H1 (cell line): Measurements from ENCODE around the gene NDST4. TPM values are rescaled to one million over a fixed set of nuclear protein-coding genes. Genes with fewer than 3 reads are reported as not detected.

ENCODE experiments used
- CTCF ChIA-PET: fragments of 300-600 bp; sonication (Branson Sonifier 250); formaldehyde crosslinking; loops from one replicate; lab custom pipeline; 2021; ENCODE audit not compliant: partially characterized antibody; lab: Charles Lee
- POLR2A ChIA-PET: fragments of 300-600 bp; sonication (Branson Sonifier 250); formaldehyde crosslinking; loops from one replicate; lab custom pipeline; 2021; ENCODE audit warnings: inconsistent platforms; ENCODE audit not compliant: partially characterized antibody; lab: Charles Lee
- DNase-seq, 2 experiments: peaks; one replicate each; pipeline versions ENCODE4 v3.0.0 to v3.0.0-alpha.2; 2010 to 2022; ENCODE audit warnings: low spot score in 2 of 2, low read depth in 1 of 2, mixed read lengths in 1 of 2
- FAIRE-seq: peaks from 2 replicates; lab custom pipeline; 2011; peaks lifted over from hg19 to GRCh38; lab: Jason Lieb, UNC
- H2AFZ ChIP-seq: 2 replicates; pipeline ENCODE4 v1.8.1; 2012; ENCODE audit warnings: low read length, inconsistent platforms
- H2AK5ac ChIP-seq: 2 replicates; pipeline ENCODE4 v1.6.1; 2013; ENCODE audit warnings: low read depth, low read length
- H2BK120ac ChIP-seq: replicated peaks from 2 replicates; pipeline ENCODE3; 2013; ENCODE audit warnings: low read depth, low read length, inconsistent platforms
- H2BK12ac ChIP-seq: 2 replicates; pipeline ENCODE4 v1.6.1; 2013; ENCODE audit warnings: low read depth, low read length
- H2BK15ac ChIP-seq: 2 replicates; pipeline ENCODE4 v1.6.1; 2013; ENCODE audit warnings: low read length
- H2BK20ac ChIP-seq: 2 replicates; pipeline ENCODE4 v1.6.1; 2013; ENCODE audit warnings: low read length
- H2BK5ac ChIP-seq: 2 replicates; pipeline ENCODE4 v1.6.1; 2013; ENCODE audit warnings: low read depth, low read length
- H3K14ac ChIP-seq: 2 replicates; pipeline ENCODE4 v1.6.1; 2013; ENCODE audit warnings: inconsistent platforms; ENCODE audit not compliant: insufficient read length
- H3K18ac ChIP-seq: 2 replicates; pipeline ENCODE4 v1.6.1; 2013; ENCODE audit warnings: low read length; ENCODE audit errors: extremely low read depth
- H3K23ac ChIP-seq: 2 replicates; pipeline ENCODE4 v1.6.1; 2013; ENCODE audit warnings: inconsistent platforms; ENCODE audit not compliant: insufficient read length
- H3K23me2 ChIP-seq: 2 replicates; pipeline ENCODE4 v1.6.1; 2013; ENCODE audit warnings: low read depth, low read length
- H3K27ac ChIP-seq: 2 replicates; pipeline ENCODE4 v1.6.1; 2011; ENCODE audit warnings: low read depth, low read length, inconsistent platforms
- H3K27me3 ChIP-seq, 4 experiments: replicated peaks in 1 of 4; 1 replicate in 1 of 4; 2 replicates in 3 of 4; pipeline versions ENCODE4 v1.6.1 to v1.8.1; 2011 to 2013; ENCODE audit warnings: low read length in 3 of 4, mild to moderate bottlenecking in 3 of 4, inconsistent platforms in 2 of 4, mixed read lengths in 2 of 4, moderate library complexity in 1 of 4; ENCODE audit not compliant: control insufficient read depth in 3 of 4, insufficient read depth in 3 of 4; ENCODE audit errors: extremely low read depth in 1 of 4
- H3K36me3 ChIP-seq, 4 experiments: 2 replicates each; pipeline versions ENCODE4 v1.6.1 to v1.8.1; 2011 to 2013; ENCODE audit warnings: mild to moderate bottlenecking in 4 of 4, low read length in 3 of 4, moderate library complexity in 2 of 4, control low read depth in 1 of 4, inconsistent platforms in 1 of 4; ENCODE audit not compliant: insufficient read depth in 4 of 4, control insufficient read depth in 2 of 4
- H3K4ac ChIP-seq: replicated peaks from 2 replicates; pipeline ENCODE3; 2013; ENCODE audit warnings: low read length, low read depth, mixed read lengths, inconsistent platforms; ENCODE audit not compliant: insufficient read length
- H3K4me1 ChIP-seq, 4 experiments: replicated peaks in 1 of 4; 1 replicate in 1 of 4; 2 replicates in 3 of 4; pipeline versions ENCODE4 v1.6.1 to v1.8.1; 2011 to 2013; ENCODE audit warnings: low read length in 3 of 4, inconsistent platforms in 2 of 4, mixed read lengths in 1 of 4; ENCODE audit not compliant: insufficient read depth in 4 of 4, control insufficient read depth in 3 of 4
- H3K4me2 ChIP-seq, 2 experiments: 2 replicates each; pipeline versions ENCODE4 v1.6.1 to v1.8.1; 2011 to 2013; ENCODE audit warnings: low read depth in 2 of 2, low read length in 2 of 2, control low read depth in 1 of 2, inconsistent platforms in 1 of 2, mild to moderate bottlenecking in 1 of 2; ENCODE audit not compliant: insufficient read depth in 1 of 2
- H3K4me3 ChIP-seq, 4 experiments: fragments of 200-600, 300-600 bp in 1 of 4; sonication (generic), shearing (Covaris generic), sonication (Bioruptor Twin) in 1 of 4; 2 replicates each; pipeline versions ENCODE4 v1.5.1 to v1.8.1; 2011 to 2016; ENCODE audit warnings: low read length in 4 of 4, low read depth in 3 of 4, control low read depth in 2 of 4, inconsistent platforms in 2 of 4, mild to moderate bottlenecking in 2 of 4, mixed read lengths in 1 of 4, moderate library complexity in 1 of 4; ENCODE audit not compliant: insufficient read depth in 2 of 4; ENCODE audit errors: extremely low read depth in 1 of 4
- H3K56ac ChIP-seq: replicated peaks from 2 replicates; pipeline ENCODE3; 2013; ENCODE audit warnings: low read depth, mild to moderate bottlenecking, mixed read lengths, low read length, inconsistent platforms; ENCODE audit not compliant: insufficient read length
- H3K79me1 ChIP-seq: 2 replicates; pipeline ENCODE4 v1.6.1; 2013; ENCODE audit warnings: low read depth, low read length, control low read depth
- H3K79me2 ChIP-seq, 2 experiments: 2 replicates each; pipeline versions ENCODE4 v1.6.1 to v1.8.1; 2012 to 2013; ENCODE audit warnings: low read length in 2 of 2, mild to moderate bottlenecking in 2 of 2, inconsistent platforms in 1 of 2; ENCODE audit not compliant: insufficient read depth in 2 of 2, control insufficient read depth in 1 of 2
- H3K9ac ChIP-seq, 4 experiments: replicated peaks in 1 of 4; 1 replicate in 1 of 4; 2 replicates in 3 of 4; pipeline versions ENCODE4 v1.6.1 to v1.8.1; 2011 to 2013; ENCODE audit warnings: low read depth in 3 of 4, low read length in 3 of 4, control low read depth in 2 of 4, mild to moderate bottlenecking in 2 of 4, moderate library complexity in 2 of 4, inconsistent platforms in 1 of 4; ENCODE audit errors: extremely low read depth in 1 of 4
- H3K9me3 ChIP-seq, 2 experiments: 2 replicates each; pipeline versions ENCODE4 v1.6.1 to v1.8.1; 2012 to 2013; ENCODE audit warnings: mild to moderate bottlenecking in 2 of 2, moderate library complexity in 2 of 2, control low read depth in 1 of 2, inconsistent platforms in 1 of 2, low read depth in 1 of 2, low read length in 1 of 2, mixed read lengths in 1 of 2; ENCODE audit not compliant: insufficient read depth in 2 of 2
- H4K20me1 ChIP-seq, 2 experiments: replicated peaks in 1 of 2; 2 replicates each; pipeline versions ENCODE3 to v1.8.1; 2011 to 2013; ENCODE audit warnings: inconsistent platforms in 2 of 2, low read length in 2 of 2, mild to moderate bottlenecking in 1 of 2; ENCODE audit not compliant: insufficient read depth in 2 of 2, control insufficient read depth in 1 of 2
- H4K5ac ChIP-seq: 2 replicates; pipeline ENCODE4 v1.6.1; 2013; ENCODE audit warnings: low read length, low read depth, mixed read lengths, inconsistent platforms; ENCODE audit not compliant: insufficient read length
- H4K8ac ChIP-seq: 2 replicates; pipeline ENCODE4 v1.8.0; 2013; ENCODE audit warnings: mild to moderate bottlenecking, moderate library complexity, low read length, inconsistent platforms; ENCODE audit not compliant: insufficient read depth; ENCODE audit errors: extremely low read depth
- H4K91ac ChIP-seq: replicated peaks from 2 replicates; pipeline ENCODE3; 2013; ENCODE audit warnings: low read length, mixed read lengths, inconsistent platforms; ENCODE audit not compliant: insufficient read length
- CBX8 ChIP-seq: fragments of 300-800, 300-1000 bp; sonication (generic); IDR thresholded peaks from 2 replicates; pipeline ENCODE4 v1.7.1; 2016; ENCODE audit warnings: low read depth, low read length, borderline replicate concordance
- CREB1 ChIP-seq: IDR thresholded peaks from 2 replicates; pipeline ENCODE4 v1.6.1; 2012; ENCODE audit warnings: inconsistent platforms
- E2F6 ChIP-seq: IDR thresholded peaks from 2 replicates; pipeline ENCODE4 v1.6.1; 2012; ENCODE audit warnings: inconsistent platforms
- HDAC2 ChIP-seq, 2 experiments: fragments of 300-600 bp in 1 of 2; sonication (generic) in 1 of 2; IDR thresholded peaks; 2 replicates each; pipeline ENCODE4 v1.6.1; 2011 to 2012; ENCODE audit warnings: low read depth in 2 of 2, low read length in 2 of 2, mild to moderate bottlenecking in 2 of 2, moderate library complexity in 2 of 2, borderline replicate concordance in 1 of 2, inconsistent platforms in 1 of 2
- RNF2 ChIP-seq: fragments of 200-900, 300-1000 bp; sonication (generic); IDR thresholded peaks from 2 replicates; pipeline ENCODE4 v1.7.1; 2016; ENCODE audit warnings: borderline replicate concordance, low read depth, mild to moderate bottlenecking, antibody characterized with exemption, low read length; ENCODE audit not compliant: poor library complexity, severe bottlenecking; ENCODE audit errors: missing control alignments
- SP1 ChIP-seq: IDR thresholded peaks from 2 replicates; pipeline ENCODE4 v1.6.1; 2011; ENCODE audit warnings: low read depth, low read length
- SP4 ChIP-seq: IDR thresholded peaks from 2 replicates; pipeline ENCODE4 v1.6.1; 2012; ENCODE audit warnings: low read length, inconsistent platforms
- WGBS, 2 experiments: shearing (Covaris generic) in 1 of 2; methylation state at CpG; one replicate each; pipeline versions ENCODE4 v1.1.6 to v1.1.7; 2013 to 2015; ENCODE audit warnings: low lambda C conversion rate in 2 of 2, mixed read lengths in 2 of 2, inconsistent platforms in 1 of 2, low coverage in 1 of 2, missing lambda C conversion rate in 1 of 2; ENCODE audit not compliant: insufficient replicate concordance in 2 of 2, insufficient coverage in 1 of 2, insufficient read length in 1 of 2; ENCODE audit errors: extremely low coverage in 1 of 2, missing lambda C conversion rate in 1 of 2; 5-methylcytosine and 5-hydroxymethylcytosine counted together
- polyA plus RNA-seq, 7 experiments: library from polyadenylated mRNA; depleted of rRNA in 3 of 7; stranded (reverse) in 5 of 7; unstranded in 2 of 7; fragments of >200 nt in 5 of 7; fragments of 200-250 nt in 2 of 7; gene quantifications; 1 replicate in 5 of 7; 2 replicates in 1 of 7; 4 replicates in 1 of 7; pipeline versions ENCODE4 v1.2.1 to v1.2.3, GENCODE V29; 2011 to 2013; ENCODE audit warnings: missing spikeins in 2 of 7, mixed read lengths in 2 of 7
- total RNA-seq: library from RNA; stranded (reverse); fragmentation: NEBNext Ultra II Directional; extraction: Animal tissue kit (Norgen Biotek cat#: 25700); gene quantifications from 2 replicates; pipeline ENCODE4 v1.2.1, GENCODE V29; 2021
- TF ChIP-seq, protein P1 (sequence below), 3 experiments: IDR thresholded peaks; 1 replicate in 2 of 3; 2 replicates in 1 of 3; pipeline versions ENCODE4 v1.5.1 to v1.6.1; 2011; ENCODE audit warnings: low read length in 3 of 3, mild to moderate bottlenecking in 3 of 3, inconsistent platforms in 2 of 3, low read depth in 1 of 3, moderate library complexity in 1 of 3; ENCODE audit not compliant: insufficient read depth in 1 of 3; ENCODE audit errors: control extremely low read depth in 1 of 3

Gene NDST4
- total and polyA plus RNA-seq, 2 of the 8 experiments (the other 6 are each of a cell fraction or from before 2014, with no cell fraction given), result 0.02 TPM; not detected in 1

DNA sequence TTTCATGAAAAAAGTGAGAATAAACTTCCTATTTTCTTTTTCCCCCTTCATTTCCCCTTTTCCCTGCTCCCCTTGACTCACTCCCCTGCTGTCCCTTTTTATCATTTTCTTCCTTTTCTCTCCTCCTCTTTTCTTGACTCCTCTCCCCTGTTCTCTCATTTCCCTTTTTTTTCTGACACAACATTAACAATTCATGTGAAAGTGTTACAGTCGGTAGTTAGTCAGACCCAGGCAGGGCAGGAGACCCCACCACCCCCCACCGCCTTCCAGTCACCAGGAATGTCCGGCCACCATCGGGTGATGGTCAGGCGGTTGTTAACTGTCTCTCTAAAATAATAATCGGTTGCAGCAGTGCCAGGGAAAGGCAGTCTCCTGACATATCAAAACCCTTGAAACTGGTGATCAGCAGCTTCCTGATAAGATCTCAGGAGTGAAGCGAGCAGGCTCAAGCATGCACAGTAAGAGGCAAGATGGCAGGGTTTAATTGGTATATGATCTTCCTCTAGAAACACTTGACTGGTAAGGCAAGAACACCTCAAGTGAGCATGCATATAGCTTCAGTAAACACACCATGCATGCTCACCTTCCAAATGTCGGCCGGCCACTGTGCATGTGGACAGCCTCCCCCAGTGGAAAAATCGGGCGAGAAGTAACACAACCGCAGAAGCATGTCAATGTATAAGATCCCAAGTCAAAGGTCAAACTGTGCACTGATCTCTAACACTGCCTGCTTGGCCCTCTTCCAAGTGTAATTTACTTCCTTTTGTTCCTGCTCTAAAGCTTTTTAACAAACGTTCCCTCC, 191.4 kb downstream of the NDST4 start:
- no peaks in the 10 kb centered on the region for H3K27me3 ChIP-seq
- H3K56ac ChIP-seq, result no peak overlapping the region
- no peak overlapping the region for H2AK5ac ChIP-seq
- H3K18ac ChIP-seq, result peak overlapping the region; percentile 11; the same call in 1 of the 2 replicates
- H2BK120ac ChIP-seq, result no peak overlapping the region
- peak overlapping the region; percentile 32; the same call in 1 of the 2 replicates for H2BK12ac ChIP-seq
- no peaks in the 10 kb centered on the region for H3K79me1 ChIP-seq
- no peak overlapping the region; the same call in 1 of the 2 replicates for H2BK5ac ChIP-seq
- H2BK15ac ChIP-seq, result no peak overlapping the region
- no peak overlapping the region for H3K4ac ChIP-seq
- no peaks in the 10 kb centered on the region; the same call in 1 of the 2 replicates for H3K23me2 ChIP-seq
- no peaks in the 10 kb centered on the region for H4K20me1 ChIP-seq
- FAIRE-seq (no peak), DNase-seq (peak in 1 of 2 experiments; percentile 41)
- H4K91ac ChIP-seq, result peak overlapping the region; percentile 15
- H4K5ac ChIP-seq, result peak overlapping the region; percentile 6
- H4K8ac ChIP-seq, result no peak overlapping the region
- no peak overlapping the region for H2BK20ac ChIP-seq
- ChIA-PET CTCF (interaction anchor here (0.9 kb wide), 1 partner anchor 114 kb away, joined by 5 read pairs; no protein-coding TSS in a partner anchor), POLR2A (no interaction called here)
- no peaks in the 10 kb centered on the region for H3K36me3 ChIP-seq
- no peak for TF ChIP-seq CREB1
- no peak for TF ChIP-seq SP4
- TF ChIP-seq RNF2, result no peak
- no peak for TF ChIP-seq HDAC2 (IDR thresholded peaks at IDR 0.05; ENCODE audit: borderline replicate concordance in 1 of 2, low read depth in 2 of 2, low read length in 2 of 2)
- TF ChIP-seq E2F6, result no peak
- TF ChIP-seq CBX8, result no peak
- TF ChIP-seq, protein P1, sequence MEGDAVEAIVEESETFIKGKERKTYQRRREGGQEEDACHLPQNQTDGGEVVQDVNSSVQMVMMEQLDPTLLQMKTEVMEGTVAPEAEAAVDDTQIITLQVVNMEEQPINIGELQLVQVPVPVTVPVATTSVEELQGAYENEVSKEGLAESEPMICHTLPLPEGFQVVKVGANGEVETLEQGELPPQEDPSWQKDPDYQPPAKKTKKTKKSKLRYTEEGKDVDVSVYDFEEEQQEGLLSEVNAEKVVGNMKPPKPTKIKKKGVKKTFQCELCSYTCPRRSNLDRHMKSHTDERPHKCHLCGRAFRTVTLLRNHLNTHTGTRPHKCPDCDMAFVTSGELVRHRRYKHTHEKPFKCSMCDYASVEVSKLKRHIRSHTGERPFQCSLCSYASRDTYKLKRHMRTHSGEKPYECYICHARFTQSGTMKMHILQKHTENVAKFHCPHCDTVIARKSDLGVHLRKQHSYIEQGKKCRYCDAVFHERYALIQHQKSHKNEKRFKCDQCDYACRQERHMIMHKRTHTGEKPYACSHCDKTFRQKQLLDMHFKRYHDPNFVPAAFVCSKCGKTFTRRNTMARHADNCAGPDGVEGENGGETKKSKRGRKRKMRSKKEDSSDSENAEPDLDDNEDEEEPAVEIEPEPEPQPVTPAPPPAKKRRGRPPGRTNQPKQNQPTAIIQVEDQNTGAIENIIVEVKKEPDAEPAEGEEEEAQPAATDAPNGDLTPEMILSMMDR (IDR thresholded peaks at IDR 0.05; ENCODE audit: control extremely low read depth in 1 of 3, insufficient read depth in 1 of 3, low read depth in 1 of 3, low read length in 3 of 3), result no peak
- TF ChIP-seq SP1, result no peak
- H3K27ac ChIP-seq, result no peak overlapping the region
- H3K4me3 ChIP-seq, result no peak overlapping the region
- peak overlapping the region in 1 of 2 experiments; percentile 7; a peak in 1 of 4 replicates for H3K4me2 ChIP-seq
- H3K23ac ChIP-seq, result no peak overlapping the region
- H3K14ac ChIP-seq, result no peak overlapping the region
- H3K9ac ChIP-seq, result no peak overlapping the region
- no peaks in the 10 kb centered on the region for H3K79me2 ChIP-seq
- 75% methylated on average over 13 of the region's 13 CpGs; no CpG with 5 or more reads in 1 of the 2 experiments for WGBS, 2 experiments
- peaks cover 0 to 14% (median 7%) of the 10 kb centered on the region in 4 experiments; a peak in 4 of 7 replicates for H3K4me1 ChIP-seq
- no peaks in the 10 kb centered on the region for H3K9me3 ChIP-seq
- H2AFZ ChIP-seq, result peak overlapping the region; percentile 71; the same call in 1 of the 2 replicates
